GM19035 (cell line): ENCODE measurements around the gene OLIG2.

Experiments used
- ATAC-seq: cut with Tn5 transposase; IDR thresholded peaks from one replicate; pipeline ENCODE4 v1.9.1; 2021; ENCODE audit not compliant: unreplicated experiment

OLIG2 gene

DNA sequence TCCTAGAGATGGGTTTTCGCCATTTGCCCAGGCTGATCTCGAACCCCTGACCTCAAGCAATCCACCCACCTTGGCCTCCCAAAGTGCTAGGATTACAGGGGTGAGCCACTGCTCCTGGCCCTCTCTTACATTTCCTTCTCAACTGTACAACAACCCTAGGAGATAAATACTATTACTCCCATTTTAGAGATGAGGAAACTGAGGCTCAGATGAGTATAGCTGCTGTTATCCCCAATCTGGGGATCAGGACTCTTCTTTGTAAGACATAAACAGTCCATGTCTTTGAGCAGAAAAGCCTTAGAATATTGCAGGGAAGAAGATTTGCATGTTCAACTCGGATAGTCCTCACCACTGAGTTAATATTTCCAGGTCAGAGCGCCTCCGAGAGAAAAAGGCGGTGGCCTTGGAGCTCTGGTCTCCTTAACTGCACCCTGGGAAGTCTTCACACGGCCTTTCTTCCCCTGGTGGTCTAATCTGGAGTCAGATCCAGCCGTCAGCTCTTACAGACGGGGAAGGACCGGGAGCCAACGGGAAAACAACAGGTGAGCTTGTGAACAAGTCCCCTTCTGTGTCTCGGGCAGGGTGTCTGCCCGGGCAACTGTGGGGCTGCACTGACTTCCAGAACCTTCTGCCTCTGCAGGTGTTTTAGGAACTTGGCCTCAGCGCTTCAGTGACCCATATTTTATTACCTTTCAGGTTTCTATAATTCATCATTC is 38.3 kb downstream of the OLIG2 start:
- no peak for ATAC-seq

DNA sequence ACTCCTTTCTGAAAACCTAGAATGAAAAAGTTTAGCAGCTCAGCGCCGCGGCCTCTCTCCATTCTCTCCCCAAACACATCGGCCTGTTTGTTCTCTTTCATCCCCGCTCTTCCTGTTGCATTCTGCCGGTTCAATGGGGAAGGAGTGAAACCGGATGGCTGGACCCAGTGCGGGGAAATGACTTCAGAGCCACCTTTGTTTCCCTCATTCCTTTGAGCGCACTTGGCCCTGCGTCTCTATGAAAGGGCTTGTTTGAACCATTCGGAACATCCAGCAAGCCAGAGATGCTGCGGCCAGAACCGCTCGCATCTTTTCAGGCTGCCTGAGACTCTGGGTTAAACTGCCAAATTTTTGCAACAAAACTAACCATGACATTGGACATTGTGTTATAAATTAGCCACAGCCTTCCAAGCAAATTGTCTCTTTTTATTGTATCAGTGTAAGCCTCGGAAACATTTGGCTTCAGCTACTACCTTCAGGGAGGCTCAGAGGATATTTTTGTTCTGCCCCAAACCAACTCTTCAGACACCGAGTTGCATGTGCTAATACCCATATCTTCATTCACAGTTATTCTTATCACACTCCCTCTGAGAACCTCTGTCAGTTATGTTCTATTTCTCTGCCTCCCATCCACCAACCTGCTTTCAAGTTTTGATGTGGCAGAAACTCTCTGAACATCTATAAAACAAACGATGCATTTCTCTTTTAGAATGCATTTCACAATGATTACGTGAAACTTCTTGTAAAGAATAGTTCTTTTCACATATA is 39.1 kb downstream of the OLIG2 start:
- no peak for ATAC-seq

DNA sequence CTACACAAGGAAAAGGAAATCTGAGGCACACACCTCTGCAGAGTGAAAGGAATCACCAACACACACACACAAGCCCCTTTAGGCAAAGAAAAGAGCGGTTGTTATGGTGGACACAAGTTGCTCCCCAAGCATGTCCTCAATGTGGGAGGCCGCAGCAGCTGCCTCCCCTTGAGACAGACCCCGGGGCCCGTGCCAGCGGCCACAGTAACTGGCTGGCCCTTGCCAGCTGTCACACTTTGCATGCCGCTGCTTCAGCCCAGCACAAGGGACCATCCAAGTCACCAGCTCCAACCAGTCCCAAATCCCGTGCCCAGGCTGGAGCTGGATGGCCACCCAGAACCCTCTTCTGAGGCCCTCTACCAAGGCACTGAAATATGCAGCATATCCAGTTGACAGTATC is 41.3 kb downstream of the OLIG2 start:
- no peak for ATAC-seq

DNA sequence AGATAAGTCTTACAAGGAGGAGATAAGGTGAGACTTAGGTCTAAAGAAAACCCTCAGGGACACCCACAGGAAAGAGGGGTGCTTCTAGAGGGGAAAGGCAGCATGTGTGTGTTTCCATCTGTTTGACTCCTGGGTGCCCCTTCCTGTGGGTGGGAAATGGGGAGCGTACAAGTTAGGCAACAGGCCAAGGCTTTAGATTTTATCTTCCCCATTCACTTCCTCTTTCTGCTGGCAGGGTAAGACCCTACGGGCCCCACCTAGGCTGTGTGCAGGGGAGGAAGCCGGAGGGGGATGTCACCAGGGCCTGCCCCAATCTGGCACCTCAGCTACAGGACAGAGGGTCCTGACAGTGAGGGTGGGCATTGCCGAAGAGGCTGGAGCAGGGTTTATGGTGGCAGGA is 41.7 kb downstream of the OLIG2 start:
- no peak for ATAC-seq

DNA sequence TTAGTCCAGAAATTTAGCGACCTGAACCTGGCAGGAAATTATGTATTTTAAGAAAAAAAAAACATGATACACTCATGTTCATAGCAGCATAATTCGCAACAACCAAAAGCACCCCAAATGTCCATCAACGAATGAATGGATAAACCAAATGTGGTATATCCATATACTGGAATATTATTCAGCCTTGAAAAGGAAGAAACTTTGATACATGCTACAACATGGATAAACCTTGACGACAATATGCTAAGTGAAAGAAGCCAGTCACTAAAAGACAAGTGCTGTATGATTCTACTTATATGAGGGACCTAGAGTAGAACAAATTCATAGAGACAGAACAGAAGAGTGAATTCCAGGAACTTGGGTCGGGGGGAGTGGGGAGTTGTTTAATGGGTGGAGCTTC is 43.5 kb downstream of the OLIG2 start:
- no peak for ATAC-seq

DNA sequence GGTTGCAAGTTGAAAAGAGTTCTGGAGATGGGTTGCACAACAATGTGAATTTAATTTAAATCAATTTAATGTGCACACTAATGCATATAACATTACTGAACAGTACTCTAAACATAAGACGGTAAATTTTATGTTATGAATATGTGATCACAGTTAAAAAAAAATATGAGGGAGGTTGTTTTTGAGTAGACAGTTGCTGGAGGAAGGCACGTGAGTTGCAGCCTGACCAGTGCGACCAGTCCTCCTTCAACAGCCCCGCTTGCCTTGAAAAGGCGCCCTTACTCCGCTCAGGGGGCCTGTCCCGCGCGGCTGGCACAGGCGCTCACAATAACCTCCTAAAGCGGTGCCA is 43.9 kb downstream of the OLIG2 start:
- ATAC-seq, result no peak

DNA sequence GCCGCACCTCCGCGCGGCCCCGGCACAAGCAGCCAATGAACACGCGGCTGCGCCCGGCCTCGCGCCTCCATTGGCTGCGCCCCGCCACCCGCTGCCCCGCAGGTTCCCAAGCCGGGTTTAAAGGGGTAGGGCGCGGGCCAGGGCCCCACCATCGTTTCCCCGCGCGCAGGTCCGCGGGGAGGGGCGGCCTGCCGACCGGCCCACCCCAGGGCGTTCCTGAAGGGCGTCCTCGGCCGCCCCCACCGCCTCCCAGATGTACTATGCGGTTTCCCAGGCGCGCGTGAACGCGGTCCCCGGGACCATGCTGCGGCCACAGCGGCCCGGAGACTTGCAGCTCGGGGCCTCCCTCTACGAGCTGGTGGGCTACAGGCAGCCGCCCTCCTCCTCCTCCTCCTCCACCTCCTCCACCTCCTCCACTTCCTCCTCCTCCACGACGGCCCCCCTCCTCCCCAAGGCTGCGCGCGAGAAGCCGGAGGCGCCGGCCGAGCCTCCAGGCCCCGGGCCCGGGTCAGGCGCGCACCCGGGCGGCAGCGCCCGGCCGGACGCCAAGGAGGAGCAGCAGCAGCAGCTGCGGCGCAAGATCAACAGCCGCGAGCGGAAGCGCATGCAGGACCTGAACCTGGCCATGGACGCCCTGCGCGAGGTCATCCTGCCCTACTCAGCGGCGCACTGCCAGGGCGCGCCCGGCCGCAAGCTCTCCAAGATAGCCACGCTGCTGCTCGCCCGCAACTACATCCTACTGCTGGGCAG is 44.4 kb downstream of the OLIG2 start, which contains the start of gene OLIG1:
Gene OLIG1, plus strand, starts transcription at position 148 of the 750 bp plus-strand sequence. Its CDS starts 106 bp downstream, at position 254.
- ATAC-seq, result no peak

DNA sequence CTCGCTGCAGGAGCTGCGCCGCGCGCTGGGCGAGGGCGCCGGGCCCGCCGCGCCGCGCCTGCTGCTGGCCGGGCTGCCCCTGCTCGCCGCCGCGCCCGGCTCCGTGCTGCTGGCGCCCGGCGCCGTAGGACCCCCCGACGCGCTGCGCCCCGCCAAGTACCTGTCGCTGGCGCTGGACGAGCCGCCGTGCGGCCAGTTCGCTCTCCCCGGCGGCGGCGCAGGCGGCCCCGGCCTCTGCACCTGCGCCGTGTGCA is 44.9 kb downstream of the OLIG2 start:
- ATAC-seq, result no peak

DNA sequence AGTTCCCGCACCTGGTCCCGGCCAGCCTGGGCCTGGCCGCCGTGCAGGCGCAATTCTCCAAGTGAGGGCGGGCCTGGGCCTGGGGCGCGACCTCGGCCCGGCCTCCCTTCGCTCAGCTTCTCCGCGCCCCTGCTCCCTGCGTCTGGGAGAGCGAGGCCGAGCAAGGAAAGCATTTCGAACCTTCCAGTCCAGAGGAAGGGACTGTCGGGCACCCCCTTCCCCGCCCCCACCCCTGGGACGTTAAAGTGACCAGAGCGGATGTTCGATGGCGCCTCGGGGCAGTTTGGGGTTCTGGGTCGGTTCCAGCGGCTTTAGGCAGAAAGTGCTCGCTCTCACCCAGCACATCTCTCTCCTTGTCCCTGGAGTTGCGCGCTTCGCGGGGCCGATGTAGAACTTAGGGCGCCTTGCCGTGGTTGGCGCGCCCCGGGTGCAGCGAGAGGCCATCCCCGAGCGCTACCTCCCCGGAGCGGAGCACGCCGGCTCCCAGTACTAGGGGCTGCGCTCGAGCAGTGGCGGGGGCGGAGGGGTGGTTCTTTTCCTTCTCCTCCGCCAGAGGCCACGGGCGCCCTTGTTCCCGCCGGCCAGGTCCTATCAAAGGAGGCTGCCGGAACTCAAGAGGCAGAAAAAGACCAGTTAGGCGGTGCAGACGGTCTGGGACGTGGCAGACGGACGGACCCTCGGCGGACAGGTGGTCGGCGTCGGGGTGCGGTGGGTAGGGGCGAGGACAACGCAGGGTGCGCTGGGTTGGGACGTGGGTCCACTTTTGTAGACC is 45.4 kb downstream of the OLIG2 start:
- ATAC-seq, result no peak

DNA sequence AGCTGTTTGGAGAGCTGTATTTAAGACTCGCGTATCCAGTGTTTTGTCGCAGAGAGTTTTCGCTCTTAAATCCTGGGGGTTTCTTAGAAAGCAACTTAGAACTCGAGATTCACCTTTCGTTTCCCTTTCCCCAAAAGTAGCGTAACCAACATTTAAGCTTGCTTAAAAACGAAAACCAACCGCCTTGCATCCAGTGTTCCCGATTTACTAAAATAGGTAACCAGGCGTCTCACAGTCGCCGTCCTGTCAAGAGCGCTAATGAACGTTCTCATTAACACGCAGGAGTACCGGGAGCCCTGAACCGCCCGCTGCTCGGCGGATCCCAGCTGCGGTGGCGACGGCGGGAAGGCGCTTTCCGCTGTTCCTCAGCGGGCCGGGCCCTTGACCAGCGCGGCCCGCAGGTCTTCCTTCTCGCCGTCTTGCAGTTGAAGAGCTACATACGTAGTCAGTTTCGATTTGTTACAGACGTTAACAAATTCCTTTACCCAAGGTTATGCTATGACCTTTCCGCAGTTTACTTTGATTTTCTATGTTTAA is 46.1 kb downstream of the OLIG2 start:
- ATAC-seq, result no peak

DNA sequence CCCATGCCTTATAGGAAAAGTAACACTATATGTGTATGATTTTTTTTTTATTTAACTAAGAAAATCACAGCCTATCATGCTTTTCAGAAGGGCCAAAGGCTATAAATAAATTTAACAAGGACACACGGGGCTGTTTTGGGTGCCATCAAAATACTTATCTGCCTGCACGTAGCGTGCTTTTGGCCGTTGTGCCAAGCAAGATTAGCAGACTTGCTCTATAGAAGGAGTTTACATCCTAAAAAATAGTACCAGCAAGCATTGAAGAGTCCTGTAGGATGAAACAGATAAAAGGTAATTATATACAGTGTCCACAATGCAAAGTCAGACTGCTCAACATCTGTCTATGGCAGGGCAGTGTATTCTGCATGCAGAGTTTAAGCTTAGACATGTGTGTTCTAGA is 47.9 kb downstream of the OLIG2 start:
- ATAC-seq, result no peak

DNA sequence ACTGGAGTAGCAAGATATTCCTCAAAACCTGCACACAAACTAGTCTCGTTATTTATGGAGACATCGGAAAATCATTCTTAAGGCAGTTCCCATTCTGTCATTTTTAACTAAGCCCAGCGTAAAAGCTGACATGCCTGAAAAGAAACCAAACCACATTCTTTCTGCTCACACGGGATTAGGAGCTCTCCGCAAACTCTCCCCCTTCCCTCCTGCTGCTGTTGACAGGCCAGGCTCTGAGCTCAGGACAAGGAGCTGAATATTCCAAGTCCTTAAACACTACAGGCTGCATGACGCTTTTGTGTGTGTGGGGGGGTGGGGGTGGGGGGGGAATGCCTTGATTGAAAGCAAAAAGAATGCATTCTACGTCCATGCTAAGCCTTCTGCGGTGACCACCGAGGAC is 49.4 kb downstream of the OLIG2 start:
- no peak for ATAC-seq

DNA sequence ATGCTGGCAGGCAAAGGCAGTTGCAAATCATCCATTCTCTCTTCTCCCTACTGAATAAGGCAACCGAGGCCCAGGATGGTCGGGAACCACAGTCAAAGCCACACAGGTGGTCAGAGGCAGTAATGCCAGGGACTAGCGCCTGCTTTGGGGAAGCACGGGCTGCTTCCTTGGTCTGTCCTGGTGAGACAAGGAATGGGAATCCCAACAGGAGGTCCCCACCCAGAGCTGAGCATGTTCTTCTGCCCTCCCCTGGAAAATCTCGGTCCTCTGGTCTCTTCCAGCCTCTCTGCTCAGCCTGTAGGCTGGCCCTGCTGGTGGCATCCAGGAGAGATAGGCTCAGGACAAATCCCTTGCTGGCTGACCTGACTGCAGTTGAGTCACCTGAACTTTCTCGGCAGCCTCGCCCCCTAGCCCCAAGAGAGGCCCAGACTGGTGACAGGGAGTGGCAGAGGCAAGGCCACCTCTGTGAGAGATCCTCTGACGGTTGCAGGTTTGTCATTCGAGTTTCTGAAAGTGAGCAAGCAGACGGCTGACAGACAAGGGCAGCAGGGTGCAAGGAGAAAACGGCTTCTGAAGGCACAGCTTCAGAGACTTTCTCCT is 50.0 kb downstream of the OLIG2 start:
- ATAC-seq, result no peak

DNA sequence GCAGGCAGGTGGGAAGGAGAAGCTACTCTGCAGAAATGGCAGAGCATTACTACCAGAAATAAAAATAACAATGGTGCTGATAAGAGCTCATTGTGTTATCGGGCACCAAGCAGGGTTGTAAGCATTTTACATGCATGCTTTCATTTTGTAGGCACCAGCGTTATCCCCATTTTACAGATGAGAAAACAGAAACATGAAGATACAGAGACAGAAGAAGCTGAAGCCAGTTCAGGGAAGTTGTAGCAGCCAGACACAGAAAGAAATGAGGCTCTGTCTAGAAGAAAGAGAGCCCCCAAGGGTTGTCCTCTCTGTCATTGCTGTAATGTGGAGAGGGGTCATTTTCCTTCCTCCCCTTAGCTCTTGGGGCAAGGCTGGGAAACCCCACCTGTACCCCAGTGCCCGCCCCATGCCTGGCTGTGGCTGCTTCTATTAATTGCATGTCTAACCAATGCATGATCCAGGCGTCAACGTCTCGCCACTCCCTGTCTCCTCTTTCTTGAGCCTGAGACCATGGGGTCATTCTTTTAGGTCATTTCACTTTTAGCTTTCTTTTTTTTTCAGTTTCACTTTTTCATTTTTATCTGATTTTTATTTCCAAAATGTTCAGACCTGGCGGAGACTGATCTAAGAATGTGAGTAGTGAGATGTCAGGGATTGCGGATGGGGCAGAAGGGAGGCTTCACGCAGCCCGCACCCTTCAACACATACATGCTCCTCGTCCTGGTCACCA is 51.0 kb downstream of the OLIG2 start:
- no peak for ATAC-seq
